Measurements from ENCODE around the gene KIF5A.

KIF5A gene

DNA sequence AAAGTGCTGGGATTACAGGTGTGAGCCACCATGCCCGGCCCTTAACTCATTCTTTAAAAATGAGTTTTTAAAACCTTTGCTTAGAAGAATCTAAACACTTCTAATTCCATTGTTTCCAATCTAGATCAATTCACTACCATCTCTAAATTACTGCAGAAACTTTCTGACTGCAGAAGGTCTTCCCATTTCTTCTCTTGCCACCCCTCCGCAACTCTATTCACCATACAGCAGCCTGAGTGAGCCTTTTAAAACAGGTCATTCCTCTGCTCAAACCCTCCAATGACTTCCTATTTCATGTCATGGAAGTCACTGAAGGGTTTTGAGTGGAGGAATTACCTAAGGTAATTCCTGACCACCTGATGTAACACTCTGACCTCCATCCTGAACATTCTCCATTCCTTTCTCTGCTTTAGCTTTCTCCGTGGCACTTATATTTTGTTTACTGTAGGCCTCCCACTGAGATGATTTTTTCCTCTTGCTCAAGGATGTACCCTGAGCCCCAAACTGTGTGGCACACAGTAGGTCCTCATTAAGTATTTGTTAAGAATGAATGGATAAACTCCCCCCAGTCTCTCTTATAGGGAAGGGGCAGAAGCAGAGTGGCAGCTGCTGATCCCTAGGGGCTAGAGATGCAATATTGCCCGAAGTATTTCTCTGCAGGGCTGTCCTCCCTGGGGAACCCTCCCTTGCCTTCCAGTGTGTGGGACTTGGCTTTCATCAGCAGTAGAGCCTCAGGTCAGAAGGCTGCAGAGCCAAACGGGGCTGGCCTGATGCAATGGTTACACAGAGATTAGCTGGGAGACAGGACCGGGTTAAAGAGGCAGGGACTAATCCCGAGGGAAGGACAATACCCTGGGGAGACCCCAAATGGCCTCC lies 30.7 kb upstream of the KIF5A start:
- no peak for TF ChIP-seq TCF4 (CRISPR knock-in tag; IDR thresholded peaks at IDR 0.05; ENCODE audit: borderline replicate concordance)
- TF ChIP-seq ZFP30 (CRISPR knock-in tag; IDR thresholded peaks at IDR 0.05): no peak
- no peak for TF ChIP-seq ZFP3 (CRISPR knock-in tag; IDR thresholded peaks at IDR 0.05)
- ATAC-seq: peak; percentile 7

DNA sequence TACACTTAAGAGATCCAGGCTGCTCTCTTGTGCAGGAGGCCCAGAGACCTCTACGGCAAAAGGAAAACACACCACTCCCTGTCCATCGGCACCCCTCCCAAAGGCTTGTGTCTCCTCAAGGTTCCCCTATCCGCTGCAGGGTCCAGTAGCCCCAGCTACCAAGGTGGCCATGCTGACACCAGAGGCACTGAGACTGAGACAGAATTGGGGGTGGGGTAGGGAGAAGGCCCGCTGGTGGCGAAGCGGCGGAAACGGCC lies 30.1 kb upstream of the KIF5A start:
- no peak for ATAC-seq
- TF ChIP-seq, protein P1, sequence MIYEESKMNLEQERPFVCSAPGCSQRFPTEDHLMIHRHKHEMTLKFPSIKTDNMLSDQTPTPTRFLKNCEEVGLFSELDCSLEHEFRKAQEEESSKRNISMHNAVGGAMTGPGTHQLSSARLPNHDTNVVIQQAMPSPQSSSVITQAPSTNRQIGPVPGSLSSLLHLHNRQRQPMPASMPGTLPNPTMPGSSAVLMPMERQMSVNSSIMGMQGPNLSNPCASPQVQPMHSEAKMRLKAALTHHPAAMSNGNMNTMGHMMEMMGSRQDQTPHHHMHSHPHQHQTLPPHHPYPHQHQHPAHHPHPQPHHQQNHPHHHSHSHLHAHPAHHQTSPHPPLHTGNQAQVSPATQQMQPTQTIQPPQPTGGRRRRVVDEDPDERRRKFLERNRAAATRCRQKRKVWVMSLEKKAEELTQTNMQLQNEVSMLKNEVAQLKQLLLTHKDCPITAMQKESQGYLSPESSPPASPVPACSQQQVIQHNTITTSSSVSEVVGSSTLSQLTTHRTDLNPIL (CRISPR knock-in tag; IDR thresholded peaks at IDR 0.05; ENCODE audit: low read depth): 0 out of 2 replicates have a peak, but pooled peaks have one; percentile 10
- TF ChIP-seq SNAI2 (CRISPR knock-in tag; IDR thresholded peaks at IDR 0.05): no peak

DNA sequence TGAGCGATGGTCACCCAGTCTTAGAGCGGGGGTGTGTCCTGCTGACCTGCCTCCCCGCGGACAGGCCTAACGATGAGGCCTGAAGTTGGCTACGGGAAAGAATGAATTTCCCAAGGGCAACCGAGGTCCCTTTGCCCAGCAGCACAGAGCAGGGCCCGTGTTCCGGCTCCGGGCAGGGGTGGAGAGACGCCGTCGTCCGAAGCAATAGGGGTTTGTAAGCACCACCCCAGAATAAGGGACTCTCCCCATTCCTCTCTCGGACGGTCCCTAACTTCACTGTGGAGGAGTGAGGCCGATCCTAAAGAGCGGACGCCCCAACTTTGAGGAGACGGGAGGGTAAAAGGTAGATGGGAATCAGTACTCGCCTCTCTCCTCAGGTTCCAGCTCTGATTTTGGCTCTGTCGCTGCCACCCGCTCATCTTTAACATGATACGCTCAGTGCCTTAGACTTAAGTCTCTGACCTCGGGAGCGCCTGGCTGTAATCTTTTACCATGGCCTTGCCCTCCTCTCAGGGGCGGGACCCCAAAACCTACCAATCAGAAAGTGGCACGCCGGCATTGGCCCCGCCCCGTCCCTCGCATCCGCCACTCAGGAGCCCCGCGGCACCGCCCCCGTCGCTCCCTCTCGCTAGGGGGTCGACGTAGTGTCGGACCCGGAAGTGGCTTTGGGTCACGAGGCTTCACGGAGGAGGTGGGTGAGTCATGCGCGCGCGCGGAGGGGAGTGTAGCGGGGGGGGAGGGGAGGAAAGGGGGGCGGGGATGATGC lies 29.6 kb upstream of the KIF5A start, which contains the start of gene DDIT3:
Gene DDIT3, minus strand, starts transcription at position 462 of the 766 bp plus-strand sequence. CDS start 3,108 bp downstream, outside the sequence.
- TF ChIP-seq ZC3H10 (CRISPR knock-in tag; IDR thresholded peaks at IDR 0.05) (no peak), PPARA (CRISPR knock-in tag; IDR thresholded peaks at IDR 0.05; ENCODE audit: borderline replicate concordance) (no peak), ZFP3 (CRISPR knock-in tag; IDR thresholded peaks at IDR 0.05) (no peak), GLIS3 (CRISPR knock-in tag; IDR thresholded peaks at IDR 0.05) (0 out of 2 replicates have a peak, but pooled peaks have one; percentile 48), TOX (CRISPR knock-in tag; IDR thresholded peaks at IDR 0.05; ENCODE audit: borderline replicate concordance) (no peak), ISL1 (CRISPR knock-in tag; IDR thresholded peaks at IDR 0.05) (no peak), ESRRG (CRISPR knock-in tag; IDR thresholded peaks at IDR 0.05) (0 out of 2 replicates have a peak, but pooled peaks have one; percentile 30), ZNF70 (CRISPR knock-in tag; IDR thresholded peaks at IDR 0.05) (no peak), ZNF8 (CRISPR knock-in tag; IDR thresholded peaks at IDR 0.05) (no peak), CSDC2 (CRISPR knock-in tag; IDR thresholded peaks at IDR 0.05) (0 out of 2 replicates have a peak, but pooled peaks have one; percentile 25), RARB (CRISPR knock-in tag; IDR thresholded peaks at IDR 0.05) (0 out of 2 replicates have a peak, but pooled peaks have one; percentile 35), OSR1 (CRISPR knock-in tag; IDR thresholded peaks at IDR 0.05) (no peak), ZFP30 (CRISPR knock-in tag; IDR thresholded peaks at IDR 0.05) (no peak), SNAI2 (CRISPR knock-in tag; IDR thresholded peaks at IDR 0.05) (no peak), ZNF565 (CRISPR knock-in tag; conservative IDR thresholded peaks at IDR 0.05; ENCODE audit: low read depth) (no peak)
- TF ChIP-seq, protein P1 (CRISPR knock-in tag; IDR thresholded peaks at IDR 0.05; ENCODE audit: low read depth): no peak; the same call in 1 of the 2 replicates
- TF ChIP-seq, protein P2, sequence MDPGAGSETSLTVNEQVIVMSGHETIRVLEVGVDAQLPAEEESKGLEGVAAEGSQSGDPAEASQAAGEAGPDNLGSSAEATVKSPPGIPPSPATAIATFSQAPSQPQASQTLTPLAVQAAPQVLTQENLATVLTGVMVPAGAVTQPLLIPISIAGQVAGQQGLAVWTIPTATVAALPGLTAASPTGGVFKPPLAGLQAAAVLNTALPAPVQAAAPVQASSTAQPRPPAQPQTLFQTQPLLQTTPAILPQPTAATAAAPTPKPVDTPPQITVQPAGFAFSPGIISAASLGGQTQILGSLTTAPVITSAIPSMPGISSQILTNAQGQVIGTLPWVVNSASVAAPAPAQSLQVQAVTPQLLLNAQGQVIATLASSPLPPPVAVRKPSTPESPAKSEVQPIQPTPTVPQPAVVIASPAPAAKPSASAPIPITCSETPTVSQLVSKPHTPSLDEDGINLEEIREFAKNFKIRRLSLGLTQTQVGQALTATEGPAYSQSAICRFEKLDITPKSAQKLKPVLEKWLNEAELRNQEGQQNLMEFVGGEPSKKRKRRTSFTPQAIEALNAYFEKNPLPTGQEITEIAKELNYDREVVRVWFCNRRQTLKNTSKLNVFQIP (CRISPR knock-in tag; IDR thresholded peaks at IDR 0.05; ENCODE audit: borderline replicate concordance, low read depth): 0 out of 2 replicates have a peak, but pooled peaks have one; percentile 70
- TF ChIP-seq, protein P3, sequence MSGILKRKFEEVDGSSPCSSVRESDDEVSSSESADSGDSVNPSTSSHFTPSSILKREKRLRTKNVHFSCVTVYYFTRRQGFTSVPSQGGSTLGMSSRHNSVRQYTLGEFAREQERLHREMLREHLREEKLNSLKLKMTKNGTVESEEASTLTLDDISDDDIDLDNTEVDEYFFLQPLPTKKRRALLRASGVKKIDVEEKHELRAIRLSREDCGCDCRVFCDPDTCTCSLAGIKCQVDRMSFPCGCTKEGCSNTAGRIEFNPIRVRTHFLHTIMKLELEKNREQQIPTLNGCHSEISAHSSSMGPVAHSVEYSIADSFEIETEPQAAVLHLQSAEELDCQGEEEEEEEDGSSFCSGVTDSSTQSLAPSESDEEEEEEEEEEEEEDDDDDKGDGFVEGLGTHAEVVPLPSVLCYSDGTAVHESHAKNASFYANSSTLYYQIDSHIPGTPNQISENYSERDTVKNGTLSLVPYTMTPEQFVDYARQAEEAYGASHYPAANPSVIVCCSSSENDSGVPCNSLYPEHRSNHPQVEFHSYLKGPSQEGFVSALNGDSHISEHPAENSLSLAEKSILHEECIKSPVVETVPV (CRISPR knock-in tag; IDR thresholded peaks at IDR 0.05): 0 out of 2 replicates have a peak, but pooled peaks have one; percentile 53
- TF ChIP-seq, protein P4, sequence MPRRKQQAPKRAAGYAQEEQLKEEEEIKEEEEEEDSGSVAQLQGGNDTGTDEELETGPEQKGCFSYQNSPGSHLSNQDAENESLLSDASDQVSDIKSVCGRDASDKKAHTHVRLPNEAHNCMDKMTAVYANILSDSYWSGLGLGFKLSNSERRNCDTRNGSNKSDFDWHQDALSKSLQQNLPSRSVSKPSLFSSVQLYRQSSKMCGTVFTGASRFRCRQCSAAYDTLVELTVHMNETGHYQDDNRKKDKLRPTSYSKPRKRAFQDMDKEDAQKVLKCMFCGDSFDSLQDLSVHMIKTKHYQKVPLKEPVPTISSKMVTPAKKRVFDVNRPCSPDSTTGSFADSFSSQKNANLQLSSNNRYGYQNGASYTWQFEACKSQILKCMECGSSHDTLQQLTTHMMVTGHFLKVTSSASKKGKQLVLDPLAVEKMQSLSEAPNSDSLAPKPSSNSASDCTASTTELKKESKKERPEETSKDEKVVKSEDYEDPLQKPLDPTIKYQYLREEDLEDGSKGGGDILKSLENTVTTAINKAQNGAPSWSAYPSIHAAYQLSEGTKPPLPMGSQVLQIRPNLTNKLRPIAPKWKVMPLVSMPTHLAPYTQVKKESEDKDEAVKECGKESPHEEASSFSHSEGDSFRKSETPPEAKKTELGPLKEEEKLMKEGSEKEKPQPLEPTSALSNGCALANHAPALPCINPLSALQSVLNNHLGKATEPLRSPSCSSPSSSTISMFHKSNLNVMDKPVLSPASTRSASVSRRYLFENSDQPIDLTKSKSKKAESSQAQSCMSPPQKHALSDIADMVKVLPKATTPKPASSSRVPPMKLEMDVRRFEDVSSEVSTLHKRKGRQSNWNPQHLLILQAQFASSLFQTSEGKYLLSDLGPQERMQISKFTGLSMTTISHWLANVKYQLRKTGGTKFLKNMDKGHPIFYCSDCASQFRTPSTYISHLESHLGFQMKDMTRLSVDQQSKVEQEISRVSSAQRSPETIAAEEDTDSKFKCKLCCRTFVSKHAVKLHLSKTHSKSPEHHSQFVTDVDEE (CRISPR knock-in tag; IDR thresholded peaks at IDR 0.05): no peak
- TF ChIP-seq, protein P5, sequence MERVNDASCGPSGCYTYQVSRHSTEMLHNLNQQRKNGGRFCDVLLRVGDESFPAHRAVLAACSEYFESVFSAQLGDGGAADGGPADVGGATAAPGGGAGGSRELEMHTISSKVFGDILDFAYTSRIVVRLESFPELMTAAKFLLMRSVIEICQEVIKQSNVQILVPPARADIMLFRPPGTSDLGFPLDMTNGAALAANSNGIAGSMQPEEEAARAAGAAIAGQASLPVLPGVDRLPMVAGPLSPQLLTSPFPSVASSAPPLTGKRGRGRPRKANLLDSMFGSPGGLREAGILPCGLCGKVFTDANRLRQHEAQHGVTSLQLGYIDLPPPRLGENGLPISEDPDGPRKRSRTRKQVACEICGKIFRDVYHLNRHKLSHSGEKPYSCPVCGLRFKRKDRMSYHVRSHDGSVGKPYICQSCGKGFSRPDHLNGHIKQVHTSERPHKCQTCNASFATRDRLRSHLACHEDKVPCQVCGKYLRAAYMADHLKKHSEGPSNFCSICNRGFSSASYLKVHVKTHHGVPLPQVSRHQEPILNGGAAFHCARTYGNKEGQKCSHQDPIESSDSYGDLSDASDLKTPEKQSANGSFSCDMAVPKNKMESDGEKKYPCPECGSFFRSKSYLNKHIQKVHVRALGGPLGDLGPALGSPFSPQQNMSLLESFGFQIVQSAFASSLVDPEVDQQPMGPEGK (CRISPR knock-in tag; IDR thresholded peaks at IDR 0.05; ENCODE audit: borderline replicate concordance): peak; percentile 62; the same call in 1 of the 2 replicates
- peak; percentile 81 for ATAC-seq

Data from SK-N-SH treated with all-trans-retinoic acid at 6 μM for 48 hours (cell line).